Endothelial cell of umbilical vein (primary cell): Measurements from ENCODE around the gene APP. TPM values are rescaled to one million over a fixed set of nuclear protein-coding genes. Genes with fewer than 3 reads are reported as not detected.
A peak's percentile ranks its signal among the peaks of the same experiment; 100 is the strongest.

ENCODE experiments used
- BruUV-seq: library from RNA; stranded (reverse); fragments of 400-500 nt; replicated peaks from 2 replicates; lab custom pipeline; 2021; lab: Mats Ljungman, UMichigan
- CTCF ChIA-PET: fragments of 300-600, 350-600 bp; sonication (Branson Sonifier 250); formaldehyde crosslinking; loops from one replicate; lab custom pipeline; 2021; ENCODE audit warnings: antibody characterized with exemption, inconsistent platforms; lab: Charles Lee
- POLR2A ChIA-PET: fragments of 300-600, 350-600 bp; sonication (Branson Sonifier 250); formaldehyde crosslinking; loops from one replicate; lab custom pipeline; 2021; ENCODE audit warnings: antibody characterized with exemption, inconsistent platforms; lab: Charles Lee
- DNase-seq: peaks from one replicate; pipeline ENCODE4 v3.0.0-alpha.2; 2011; ENCODE audit warnings: low read depth, low spot score
- FAIRE-seq: peaks from 2 replicates; lab custom pipeline; 2011; peaks lifted over from hg19 to GRCh38; lab: Jason Lieb, UNC
- H2AFZ ChIP-seq: 2 replicates; pipeline ENCODE4 v1.6.0; 2012; ENCODE audit warnings: low read depth, low read length, control low read depth, inconsistent platforms
- H3K27ac ChIP-seq: 2 replicates; pipeline ENCODE4 v1.5.1; 2011; ENCODE audit warnings: low read depth, mild to moderate bottlenecking, control low read depth, low read length, moderate library complexity; ENCODE audit not compliant: insufficient read depth
- H3K27me3 ChIP-seq, 2 experiments: 2 replicates each; pipeline versions ENCODE4 v1.6.0 to v1.6.1; 2011; ENCODE audit warnings: low read length in 2 of 2, mixed read lengths in 1 of 2; ENCODE audit not compliant: control insufficient read depth in 2 of 2, insufficient read depth in 2 of 2
- H3K36me3 ChIP-seq, 2 experiments: 2 replicates in 1 of 2; 3 replicates in 1 of 2; pipeline ENCODE4 v1.5.1; 2011; ENCODE audit warnings: low read length in 2 of 2, mild to moderate bottlenecking in 1 of 2, moderate library complexity in 1 of 2; ENCODE audit not compliant: control insufficient read depth in 2 of 2, insufficient read depth in 2 of 2; ENCODE audit errors: extremely low read depth in 1 of 2
- H3K4me1 ChIP-seq: 3 replicates; pipeline ENCODE4 v1.5.1; 2011; ENCODE audit warnings: mild to moderate bottlenecking, low read length; ENCODE audit not compliant: control insufficient read depth, insufficient read depth; ENCODE audit errors: extremely low read depth
- H3K4me2 ChIP-seq: 2 replicates; pipeline ENCODE4 v1.6.1; 2011; ENCODE audit warnings: low read length, control low read depth, mixed read lengths; ENCODE audit not compliant: insufficient read depth
- H3K4me3 ChIP-seq, 3 experiments: fragments of 200-600 bp in 1 of 3; sonication (generic), shearing (Covaris generic) in 1 of 3; replicated peaks in 1 of 3; 2 replicates each; pipeline ENCODE4 v1.5.1; 2011 to 2016; ENCODE audit warnings: control low read depth in 3 of 3, low read length in 3 of 3, mild to moderate bottlenecking in 2 of 3, inconsistent platforms in 1 of 3, low read depth in 1 of 3, moderate library complexity in 1 of 3; ENCODE audit not compliant: insufficient read depth in 1 of 3
- H3K79me2 ChIP-seq: 2 replicates; pipeline ENCODE4 v1.6.0; 2012; ENCODE audit warnings: low read length, inconsistent platforms; ENCODE audit not compliant: control insufficient read depth, insufficient read depth
- H3K9ac ChIP-seq: replicated peaks from 2 replicates; pipeline ENCODE3; 2011; ENCODE audit warnings: low read length, control low read depth; ENCODE audit not compliant: insufficient read depth; ENCODE audit errors: extremely low read depth
- H3K9me1 ChIP-seq: replicated peaks from 3 replicates; pipeline ENCODE4 v1.6.0; 2011; ENCODE audit warnings: mild to moderate bottlenecking, low read length; ENCODE audit not compliant: control insufficient read depth, insufficient read depth; ENCODE audit errors: extremely low read depth
- H3K9me3 ChIP-seq: replicated peaks from 2 replicates; pipeline ENCODE4 v1.5.1; 2012; ENCODE audit warnings: low read length, inconsistent platforms; ENCODE audit not compliant: control insufficient read depth, insufficient read depth
- H4K20me1 ChIP-seq: replicated peaks from 2 replicates; pipeline ENCODE3; 2011; ENCODE audit warnings: mild to moderate bottlenecking, low read length; ENCODE audit not compliant: control insufficient read depth, insufficient read depth; ENCODE audit errors: extremely low read depth
- CTCF ChIP-seq, 2 donors: IDR thresholded peaks; 1 replicate in 1 of 2; 2 replicates in 1 of 2; pipeline ENCODE4 v1.5.1; 2011; ENCODE audit warnings: low read length in 2 of 2, mild to moderate bottlenecking in 2 of 2, moderate library complexity in 2 of 2, control low read depth in 1 of 2, inconsistent platforms in 1 of 2, low read depth in 1 of 2; ENCODE audit not compliant: insufficient read depth in 1 of 2; ENCODE audit errors: extremely low read depth in 1 of 2
- EZH2 ChIP-seq: IDR thresholded peaks from 2 replicates; pipeline ENCODE4 v1.6.1; 2012; ENCODE audit warnings: borderline replicate concordance, low read depth, mild to moderate bottlenecking, moderate library complexity, low read length, inconsistent platforms; ENCODE audit not compliant: severe bottlenecking
- FOS ChIP-seq: IDR thresholded peaks from 2 replicates; pipeline ENCODE4 v1.6.1; 2011; ENCODE audit warnings: mild to moderate bottlenecking, low read length, moderate library complexity, borderline replicate concordance; ENCODE audit not compliant: insufficient read depth
- GATA2 ChIP-seq: IDR thresholded peaks from 2 replicates; pipeline ENCODE4 v1.7.0; 2011; ENCODE audit warnings: low read depth, mild to moderate bottlenecking, moderate library complexity, mixed read lengths, low read length; ENCODE audit not compliant: insufficient read length, insufficient read depth
- JUN ChIP-seq: IDR thresholded peaks from 2 replicates; pipeline ENCODE4 v1.6.1; 2011; ENCODE audit warnings: borderline replicate concordance, low read depth; ENCODE audit not compliant: insufficient read length, insufficient read depth
- MAX ChIP-seq: IDR thresholded peaks from 2 replicates; pipeline ENCODE4 v1.6.1; 2011; ENCODE audit not compliant: insufficient read depth, insufficient read length
- MYC ChIP-seq: IDR thresholded peaks from one replicate; pipeline ENCODE4 v1.6.1; 2011; ENCODE audit warnings: mild to moderate bottlenecking, low read depth, low read length
- POLR2A ChIP-seq: IDR thresholded peaks from 2 replicates; pipeline ENCODE4 v1.6.1; 2012; ENCODE audit warnings: low read depth, mild to moderate bottlenecking, control low read depth, low read length
- POLR2AphosphoS5 ChIP-seq: IDR thresholded peaks from 2 replicates; pipeline ENCODE4 v1.6.1; 2012; ENCODE audit warnings: low read depth, mild to moderate bottlenecking, control low read depth, low read length, moderate library complexity; ENCODE audit not compliant: insufficient read depth
- dilution Hi-C: fragments of 300-500 bp; cut with MboI; formaldehyde crosslinking; loops from one replicate; pipeline ENCODE4 v1.15.0; 2019; ENCODE audit warnings: low sequenced_read_pairs; ENCODE audit not compliant: extremely low pct_ligation_motif_present
- intact Hi-C: fragments of 100-400 bp; cut with micrococcal nuclease; formaldehyde crosslinking; loops from one replicate; pipeline ENCODE4 v1.10.0; 2022
- polyA plus RNA-seq, 4 experiments: library from polyadenylated mRNA; depleted of rRNA in 3 of 4; stranded (reverse) in 3 of 4; unstranded in 1 of 4; fragments of >200 nt; gene quantifications; 2 replicates each; pipeline versions ENCODE4 v1.2.1 to v1.2.3, GENCODE V29; 2011 to 2012; ENCODE audit warnings: missing spikeins in 1 of 4
- total RNA-seq: library from RNA; stranded (reverse); gene quantifications from 2 replicates; pipeline ENCODE4 v1.2.3, GENCODE V29; 2021

The APP gene
- total and polyA plus RNA-seq, 2 donors (not counting 3 experiments of a cell fraction or from before 2014, with no cell fraction given): 914 to 928 TPM

DNA sequence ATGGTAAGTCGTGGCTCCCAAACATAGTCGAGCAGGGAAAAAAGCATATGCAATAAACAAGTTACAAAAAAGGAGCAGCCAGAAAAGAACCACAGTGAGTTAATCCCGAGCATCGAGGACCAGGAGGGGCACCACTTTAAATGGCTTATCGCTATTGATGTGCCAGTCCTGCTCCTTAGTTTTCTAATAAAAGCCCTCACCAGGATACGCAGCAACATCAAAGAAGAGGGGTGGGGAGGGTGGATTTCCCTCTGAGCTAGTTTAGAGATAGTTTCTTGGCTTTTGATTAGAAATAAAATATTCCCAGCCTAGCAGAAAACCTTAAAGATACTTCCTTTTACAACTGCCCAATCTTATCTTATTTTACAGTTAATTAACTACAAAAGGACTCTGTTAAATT, 265.4 kb downstream of the APP start:
- no peak overlapping the region for H2AFZ ChIP-seq
- no peaks in the 10 kb centered on the region for H3K9me1 ChIP-seq
- ChIA-PET CTCF (no interaction called here), POLR2A (no interaction called here)
- H3K4me3 ChIP-seq: no peak overlapping the region
- dilution Hi-C loops (no loop called here), intact Hi-C loops (no loop called here)
- peaks cover 32% of the 10 kb centered on the region for H3K4me1 ChIP-seq
- BruUV-seq: no TSS peak
- peaks cover 3% of the 10 kb centered on the region for H4K20me1 ChIP-seq
- FAIRE-seq: no peak
- peaks cover 5 to 15% of the 10 kb centered on the region in 2 experiments for H3K36me3 ChIP-seq
- no peak overlapping the region for H3K4me2 ChIP-seq
- H3K9me3 ChIP-seq: no peaks in the 10 kb centered on the region
- peaks cover 14% of the 10 kb centered on the region for H3K79me2 ChIP-seq
- H3K27ac ChIP-seq: peak overlapping the region; percentile 12
- H3K27me3 ChIP-seq: no peaks in the 10 kb centered on the region
- no peak for DNase-seq
- TF ChIP-seq JUN: no peak
- TF ChIP-seq MYC: no peak
- no peak for TF ChIP-seq MAX
- no peak for TF ChIP-seq POLR2A
- no peak for TF ChIP-seq CTCF (IDR thresholded peaks at IDR 0.05; ENCODE audit: extremely low read depth in 1 of 2, insufficient read depth in 1 of 2, low read depth in 1 of 2, low read length in 2 of 2)
- no peak for TF ChIP-seq GATA2
- no peak for TF ChIP-seq FOS
- no peak for TF ChIP-seq POLR2AphosphoS5
- TF ChIP-seq EZH2: no peak
- no peak overlapping the region for H3K9ac ChIP-seq
